Measurements from ENCODE around the gene SEPTIN5. TPM values are rescaled to one million over a fixed set of nuclear protein-coding genes. Genes with fewer than 3 reads are reported as not detected.

The SEPTIN5 gene
- total and polyA plus RNA-seq, 9 of the 15 experiments (the other 6 are each of a cell fraction or from before 2014, with no cell fraction given), result 0.03 to 195 (median 119) TPM

DNA sequence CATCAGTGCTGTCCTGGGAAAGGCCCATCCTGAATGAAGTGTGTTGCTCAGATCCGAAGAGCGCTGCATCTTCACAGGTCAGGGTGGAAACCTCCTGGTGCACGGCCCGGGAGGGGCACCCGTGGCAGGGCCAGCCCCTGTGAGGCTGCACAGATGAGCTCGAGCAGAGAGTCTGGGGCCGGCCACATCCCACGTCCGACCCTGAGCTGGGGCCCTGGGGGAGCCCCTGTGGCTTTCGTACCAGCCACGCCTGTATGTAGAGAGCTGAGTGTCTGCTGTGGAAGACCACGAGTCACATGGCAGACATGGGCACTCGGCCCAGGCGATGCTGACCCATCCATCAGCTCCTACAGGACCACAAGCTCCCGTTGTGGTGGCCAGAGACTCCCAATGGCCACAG is 24.9 kb upstream of the SEPTIN5 start:
- Histone ChIP-seq H3K9me1 (ENCODE audit: control insufficient read depth, insufficient read depth, low read length) (no peaks in the 10 kb centered on the region), H3K9me3 (replicated peaks; ENCODE audit: control insufficient read depth, insufficient read depth, low read depth, low read length) (no peaks in the 10 kb centered on the region), H3K27me3 (ENCODE audit: control insufficient read depth in 2 of 2, insufficient read depth in 2 of 2, low read length in 2 of 2) (peaks cover 23 to 40% of the 10 kb centered on the region in 2 experiments), H3K4me2 (ENCODE audit: insufficient read depth, low read length) (no peak overlapping the region), H3K36me3 (ENCODE audit: control insufficient read depth, insufficient read depth, low read length) (no peaks in the 10 kb centered on the region), H3K9ac (ENCODE audit: insufficient read depth in 1 of 2, low read depth in 2 of 2, low read length in 2 of 2) (peak overlapping the region in 1 of 2 experiments; percentile 72; a peak in 2 of 4 replicates), H4K20me1 (replicated peaks; ENCODE audit: control insufficient read depth, insufficient read depth, low read length) (no peaks in the 10 kb centered on the region), H3K4me1 (replicated peaks in 1 of 2; ENCODE audit: control insufficient read depth in 2 of 2, insufficient read depth in 2 of 2, low read length in 2 of 2) (peaks cover 22 to 40% of the 10 kb centered on the region in 2 experiments; a peak in 4 of 5 replicates), H3K27ac (ENCODE audit: extremely low read depth, low read depth, low read length) (no peak overlapping the region), H3K79me2 (ENCODE audit: control insufficient read depth, insufficient read depth, low read length) (no peaks in the 10 kb centered on the region), H3K4me3 (no peak overlapping the region), H2AFZ (ENCODE audit: low read depth, low read length) (peak overlapping the region; percentile 32; the same call in 1 of the 2 replicates)
- ChIA-PET POLR2A (interaction anchor here (0.6 to 5.5 kb wide), 18 partner anchors 9 to 511 kb away, joined by 3 to 52 read pairs (median 4); partner anchors contain the start of gene SLC25A1), CTCF (ENCODE audit: low intra/inter-chr PET ratio) (no interaction called here)
- no TSS peak for BruUV-seq (replicated peaks)
- no peak for FAIRE-seq
- intact Hi-C loops (cut with micrococcal nuclease) (no loop called here), in situ Hi-C loops (cut with MboI) (no loop called here)
- peak; percentile 1; the same call in 1 of the 3 replicates for ATAC-seq
- WGBS (ENCODE audit: insufficient coverage, low coverage, missing lambda C conversion rate), result 16% methylated on average over 15 of the region's 15 CpGs
- peak in 1 of 4 experiments; percentile 36 for DNase-seq (ENCODE audit: extremely low read depth in 1 of 4, low spot score in 3 of 4)
- TF ChIP-seq MYC (IDR thresholded peaks at IDR 0.05; ENCODE audit: low read depth, low read length) (no peak), MYC (CRISPR knock-in tag; IDR thresholded peaks at IDR 0.05; ENCODE audit: borderline replicate concordance, low read depth) (peak; percentile 62; the same call in 1 of the 2 replicates), PHF8 (IDR thresholded peaks at IDR 0.05; ENCODE audit: borderline replicate concordance, low read length) (0 out of 2 replicates have a peak, but pooled peaks have one; percentile 8), XRCC5 (IDR thresholded peaks at IDR 0.05; ENCODE audit: low read depth, low read length) (no peak), NR1H2 (CRISPR knock-in tag; IDR thresholded peaks at IDR 0.05) (no peak), KLF1 (tag; IDR thresholded peaks at IDR 0.05) (peak; percentile 5; the same call in 1 of the 2 replicates), BHLHE40 (IDR thresholded peaks at IDR 0.05; ENCODE audit: low read length) (0 out of 2 replicates have a peak, but pooled peaks have one; percentile 8), CBX1 (IDR thresholded peaks at IDR 0.05; ENCODE audit: low read depth) (no peak), KAT7 (CRISPR knock-in tag; IDR thresholded peaks at IDR 0.05; ENCODE audit: borderline replicate concordance) (no peak), SAFB2 (IDR thresholded peaks at IDR 0.05; ENCODE audit: borderline replicate concordance, low read depth, low read length, severe bottlenecking) (no peak), ZNF282 (CRISPR knock-in tag; IDR thresholded peaks at IDR 0.05) (no peak), E2F3 (CRISPR knock-in tag; IDR thresholded peaks at IDR 0.05) (0 out of 2 replicates have a peak, but pooled peaks have one; percentile 30), ZNF785 (CRISPR knock-in tag; IDR thresholded peaks at IDR 0.05) (no peak), ZNF436 (CRISPR knock-in tag; IDR thresholded peaks at IDR 0.05) (0 out of 2 replicates have a peak, but pooled peaks have one; percentile 11), RBBP5 (IDR thresholded peaks at IDR 0.05; ENCODE audit: borderline replicate concordance, insufficient read depth, low read length, poor library complexity, severe bottlenecking) (no peak), PURB (CRISPR knock-in tag; IDR thresholded peaks at IDR 0.05; ENCODE audit: low read depth) (peak; percentile 92; the same call in 1 of the 2 replicates), PHB (CRISPR knock-in tag; IDR thresholded peaks at IDR 0.05) (0 out of 2 replicates have a peak, but pooled peaks have one; percentile 58)
- TF ChIP-seq, protein P1, sequence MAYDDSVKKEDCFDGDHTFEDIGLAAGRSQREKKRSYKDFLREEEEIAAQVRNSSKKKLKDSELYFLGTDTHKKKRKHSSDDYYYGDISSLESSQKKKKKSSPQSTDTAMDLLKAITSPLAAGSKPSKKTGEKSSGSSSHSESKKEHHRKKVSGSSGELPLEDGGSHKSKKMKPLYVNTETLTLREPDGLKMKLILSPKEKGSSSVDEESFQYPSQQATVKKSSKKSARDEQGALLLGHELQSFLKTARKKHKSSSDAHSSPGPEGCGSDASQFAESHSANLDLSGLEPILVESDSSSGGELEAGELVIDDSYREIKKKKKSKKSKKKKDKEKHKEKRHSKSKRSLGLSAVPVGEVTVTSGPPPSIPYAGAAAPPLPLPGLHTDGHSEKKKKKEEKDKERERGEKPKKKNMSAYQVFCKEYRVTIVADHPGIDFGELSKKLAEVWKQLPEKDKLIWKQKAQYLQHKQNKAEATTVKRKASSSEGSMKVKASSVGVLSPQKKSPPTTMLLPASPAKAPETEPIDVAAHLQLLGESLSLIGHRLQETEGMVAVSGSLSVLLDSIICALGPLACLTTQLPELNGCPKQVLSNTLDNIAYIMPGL (CRISPR knock-in tag; IDR thresholded peaks at IDR 0.05), result 0 out of 2 replicates have a peak, but pooled peaks have one; percentile 10
- TF ChIP-seq, protein P2, sequence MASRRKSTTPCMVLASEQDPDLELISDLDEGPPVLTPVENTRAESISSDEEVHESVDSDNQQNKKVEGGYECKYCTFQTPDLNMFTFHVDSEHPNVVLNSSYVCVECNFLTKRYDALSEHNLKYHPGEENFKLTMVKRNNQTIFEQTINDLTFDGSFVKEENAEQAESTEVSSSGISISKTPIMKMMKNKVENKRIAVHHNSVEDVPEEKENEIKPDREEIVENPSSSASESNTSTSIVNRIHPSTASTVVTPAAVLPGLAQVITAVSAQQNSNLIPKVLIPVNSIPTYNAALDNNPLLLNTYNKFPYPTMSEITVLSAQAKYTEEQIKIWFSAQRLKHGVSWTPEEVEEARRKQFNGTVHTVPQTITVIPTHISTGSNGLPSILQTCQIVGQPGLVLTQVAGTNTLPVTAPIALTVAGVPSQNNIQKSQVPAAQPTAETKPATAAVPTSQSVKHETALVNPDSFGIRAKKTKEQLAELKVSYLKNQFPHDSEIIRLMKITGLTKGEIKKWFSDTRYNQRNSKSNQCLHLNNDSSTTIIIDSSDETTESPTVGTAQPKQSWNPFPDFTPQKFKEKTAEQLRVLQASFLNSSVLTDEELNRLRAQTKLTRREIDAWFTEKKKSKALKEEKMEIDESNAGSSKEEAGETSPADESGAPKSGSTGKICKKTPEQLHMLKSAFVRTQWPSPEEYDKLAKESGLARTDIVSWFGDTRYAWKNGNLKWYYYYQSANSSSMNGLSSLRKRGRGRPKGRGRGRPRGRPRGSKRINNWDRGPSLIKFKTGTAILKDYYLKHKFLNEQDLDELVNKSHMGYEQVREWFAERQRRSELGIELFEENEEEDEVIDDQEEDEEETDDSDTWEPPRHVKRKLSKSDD (conservative IDR thresholded peaks at IDR 0.05; ENCODE audit: low read length), result no peak
